GM19372 (cell line): ENCODE measurements around the gene HIF1A.

Experiments used
- ATAC-seq: cut with Tn5 transposase; IDR thresholded peaks from one replicate; pipeline ENCODE4 v1.9.1; 2021; ENCODE audit warnings: mild to moderate bottlenecking, low read depth, moderate library complexity; ENCODE audit not compliant: unreplicated experiment

Gene HIF1A

DNA sequence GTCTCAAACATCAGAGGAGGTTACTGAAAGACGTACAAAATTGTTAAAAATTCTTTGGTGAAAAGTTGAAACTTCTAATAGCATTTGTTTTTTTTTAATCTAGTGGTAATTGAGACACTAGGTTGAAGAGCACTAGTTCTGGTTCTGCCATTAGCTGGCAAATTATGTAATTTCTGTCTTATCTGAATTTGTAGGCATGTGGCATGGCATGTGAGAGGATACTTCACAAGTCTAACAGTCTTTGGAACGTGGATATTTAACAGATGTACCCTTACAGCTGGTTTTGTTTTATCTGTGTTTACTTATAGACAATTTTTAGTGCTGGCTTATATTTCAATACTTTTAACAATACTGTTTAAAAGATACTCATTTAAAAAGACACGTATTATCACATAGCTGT lies 72.9 kb downstream of the HIF1A start:
- no peak for ATAC-seq

GRCh38 chr14:61769893-61770292 lies 74.6 kb downstream of the HIF1A start:
- no peak for ATAC-seq

GRCh38 chr14:61774861-61775260 lies 79.5 kb downstream of the HIF1A start:
- no peak for ATAC-seq

DNA sequence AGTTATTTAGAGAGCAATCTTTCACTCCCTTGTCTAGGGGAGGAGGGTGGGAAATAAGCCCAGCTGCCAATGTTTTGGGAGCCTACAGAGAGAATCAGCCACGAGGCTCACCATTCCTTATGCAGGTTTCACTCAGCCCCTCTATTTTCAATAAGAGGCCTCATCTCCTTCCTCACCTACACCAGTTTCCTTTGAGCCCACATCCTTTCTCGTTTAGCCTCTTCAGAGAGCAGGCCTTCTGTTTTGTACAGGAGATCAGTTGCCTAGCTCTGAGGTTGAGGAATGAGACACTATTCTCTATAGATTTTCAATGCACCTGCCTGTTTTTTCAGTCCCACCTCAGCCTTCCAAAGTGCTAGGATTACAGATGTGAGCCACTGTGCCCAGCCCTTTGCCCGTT lies 84.8 kb downstream of the HIF1A start:
- ATAC-seq: no peak

DNA sequence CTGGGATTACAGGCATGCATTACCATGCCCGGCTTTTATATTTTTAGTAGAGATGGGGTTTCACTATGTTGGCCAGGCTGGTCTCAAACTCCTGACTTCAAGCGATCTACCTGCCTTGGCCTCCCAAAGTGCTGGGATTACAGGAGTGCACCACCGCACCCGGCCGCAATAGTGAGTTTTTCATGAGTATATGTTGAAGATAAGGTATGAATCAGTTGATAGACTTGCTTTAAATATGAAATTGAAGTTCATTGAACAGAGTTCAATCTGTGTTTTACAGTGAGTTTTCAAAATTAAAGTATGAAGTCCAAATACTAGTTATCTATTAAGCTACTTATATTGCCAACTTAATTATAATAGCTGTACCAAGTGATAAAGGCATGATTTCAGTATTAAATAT lies 102.0 kb downstream of the HIF1A start:
- no peak for ATAC-seq
